ENCODE measurements around the gene GSK3A.

Gene GSK3A

GRCh38 chr19:42269478-42270345, 27.3 kb upstream of the GSK3A start:
- peaks cover 26 to 34% of the 10 kb centered on the region in 2 experiments for H3K36me3 ChIP-seq (ENCODE audit: control insufficient read depth in 1 of 2, insufficient read depth in 2 of 2, low read depth in 1 of 2, low read length in 2 of 2)
- H4K8ac ChIP-seq (ENCODE audit: low read length): peak overlapping the region; percentile 91
- no peak for DNase-seq
- H3K27ac ChIP-seq (ENCODE audit: low read length, poor library complexity, severe bottlenecking): peak overlapping the region; percentile 97
- H3K4ac ChIP-seq (ENCODE audit: low read depth in 1 of 2, low read length in 2 of 2): peak overlapping the region; percentile 92 to 96
- peak overlapping the region; percentile 66 to 96 for H3K4me3 ChIP-seq (ENCODE audit: insufficient read depth in 1 of 2, low read depth in 1 of 2, low read length in 2 of 2)
- H3K4me1 ChIP-seq (ENCODE audit: control insufficient read depth, insufficient read depth, low read depth, low read length): peaks cover 45% of the 10 kb centered on the region
- peak overlapping the region; percentile 95 for H2BK15ac ChIP-seq (ENCODE audit: low read depth, poor library complexity, severe bottlenecking)
- H3K4me2 ChIP-seq (ENCODE audit: low read length, poor library complexity, severe bottlenecking): peak overlapping the region; percentile 81
- H3K27me3 ChIP-seq (ENCODE audit: control insufficient read depth in 1 of 2, insufficient read depth in 1 of 2, low read length in 2 of 2): no peaks in the 10 kb centered on the region
- WGBS: 67% methylated on average over 10 of the region's 10 CpGs
- peak overlapping the region; percentile 79 to 87 for H3K18ac ChIP-seq (ENCODE audit: low read depth in 1 of 2, low read length in 2 of 2)
- peak overlapping the region; percentile 98 for H3K9ac ChIP-seq (ENCODE audit: low read length)
- peak overlapping the region; percentile 94 for H4K91ac ChIP-seq (ENCODE audit: low read length)
- peak overlapping the region; percentile 55 to 92 for H2BK12ac ChIP-seq (ENCODE audit: low read length in 2 of 2)
- peak overlapping the region; percentile 99 for H2BK120ac ChIP-seq (ENCODE audit: low read depth, low read length)
- peak overlapping the region; percentile 97 for H2BK5ac ChIP-seq (ENCODE audit: low read depth, low read length, poor library complexity, severe bottlenecking)
- H3K79me1 ChIP-seq (replicated peaks; ENCODE audit: low read length, poor library complexity, severe bottlenecking): peaks cover 2% of the 10 kb centered on the region
- no peaks in the 10 kb centered on the region for H3K9me3 ChIP-seq (ENCODE audit: control insufficient read depth, low read length)
- peak overlapping the region in 1 of 2 experiments; percentile 53 for H3K14ac ChIP-seq (ENCODE audit: low read length in 2 of 2)
- H2AK5ac ChIP-seq (ENCODE audit: low read length, severe bottlenecking): peak overlapping the region; percentile 95
- no peak overlapping the region for H3K23ac ChIP-seq (ENCODE audit: low read length in 2 of 2)
- no peak overlapping the region for H2AFZ ChIP-seq (ENCODE audit: low read depth, low read length)

- Histone ChIP-seq H3K14ac (ENCODE audit: low read length in 2 of 2) (peak within 1 kb of the TSS in 1 of 2 experiments; percentile 93), H3K4me1 (ENCODE audit: control insufficient read depth, insufficient read depth, low read depth, low read length) (peaks cover 37% of the 10 kb centered on the region), H2AK5ac (ENCODE audit: low read length, severe bottlenecking) (peak within 1 kb of the TSS; percentile 95), H3K4ac (ENCODE audit: low read depth in 1 of 2, low read length in 2 of 2) (peak within 1 kb of the TSS; percentile 96), H4K91ac (ENCODE audit: low read length) (peak within 1 kb of the TSS; percentile 94), H2AFZ (ENCODE audit: low read depth, low read length) (peak within 1 kb of the TSS; percentile 87), H3K4me3 (ENCODE audit: insufficient read depth in 1 of 2, low read depth in 1 of 2, low read length in 2 of 2) (peak within 1 kb of the TSS; percentile 67 to 96), H3K9me3 (ENCODE audit: control insufficient read depth, low read length) (no peaks in the 10 kb centered on the region), H3K27me3 (ENCODE audit: control insufficient read depth in 1 of 2, insufficient read depth in 1 of 2, low read length in 2 of 2) (no peaks in the 10 kb centered on the region), H2BK15ac (ENCODE audit: low read depth, poor library complexity, severe bottlenecking) (peak within 1 kb of the TSS; percentile 95), H3K27ac (ENCODE audit: low read length, poor library complexity, severe bottlenecking) (peak within 1 kb of the TSS; percentile 100), H3K23ac (ENCODE audit: low read length in 2 of 2) (no peak within 1 kb of the TSS), H2BK5ac (ENCODE audit: low read depth, low read length, poor library complexity, severe bottlenecking) (peak within 1 kb of the TSS; percentile 99), H3K9ac (ENCODE audit: low read length) (peak within 1 kb of the TSS; percentile 98), H3K79me1 (replicated peaks; ENCODE audit: low read length, poor library complexity, severe bottlenecking) (peaks cover 1% of the 10 kb centered on the region), H3K18ac (ENCODE audit: low read depth in 1 of 2, low read length in 2 of 2) (peak within 1 kb of the TSS; percentile 93 to 98), H3K36me3 (ENCODE audit: control insufficient read depth in 1 of 2, insufficient read depth in 2 of 2, low read depth in 1 of 2, low read length in 2 of 2) (peaks cover 18 to 26% of the 10 kb centered on the region in 2 experiments), H2BK12ac (ENCODE audit: low read length in 2 of 2) (peak within 1 kb of the TSS; percentile 87 to 92), H3K4me2 (ENCODE audit: low read length, poor library complexity, severe bottlenecking) (peak within 1 kb of the TSS; percentile 81), H2BK120ac (ENCODE audit: low read depth, low read length) (peak within 1 kb of the TSS; percentile 99), H4K8ac (ENCODE audit: low read length) (peak within 1 kb of the TSS; percentile 93)
- peak; percentile 100 for DNase-seq
- 1% methylated on average over 52 of the region's 52 CpGs for WGBS
Observed at GRCh38 chr19:42268704-42269477, 26.5 kb upstream of the GSK3A start, which contains the start of gene CIC. Gene CIC, plus strand, starts transcription at chr19:42269252. Its CDS starts 2,532 bp downstream, at chr19:42271784.

- Histone ChIP-seq H3K27me3 (ENCODE audit: control insufficient read depth in 1 of 2, insufficient read depth in 1 of 2, low read length in 2 of 2) (no peaks in the 10 kb centered on the region), H3K36me3 (ENCODE audit: control insufficient read depth in 1 of 2, insufficient read depth in 2 of 2, low read depth in 1 of 2, low read length in 2 of 2) (peaks cover 11 to 19% of the 10 kb centered on the region in 2 experiments), H4K91ac (ENCODE audit: low read length) (peak overlapping the region; percentile 81), H3K9me3 (ENCODE audit: control insufficient read depth, low read length) (no peaks in the 10 kb centered on the region), H3K14ac (ENCODE audit: low read length in 2 of 2) (peak overlapping the region in 1 of 2 experiments; percentile 93), H2BK12ac (ENCODE audit: low read length in 2 of 2) (peak overlapping the region; percentile 38 to 93), H3K4me3 (ENCODE audit: insufficient read depth in 1 of 2, low read depth in 1 of 2, low read length in 2 of 2) (peak overlapping the region; percentile 67 to 84), H3K4me2 (ENCODE audit: low read length, poor library complexity, severe bottlenecking) (peak overlapping the region; percentile 77), H4K8ac (ENCODE audit: low read length) (peak overlapping the region; percentile 93), H3K9ac (ENCODE audit: low read length) (peak overlapping the region; percentile 97), H2BK15ac (ENCODE audit: low read depth, poor library complexity, severe bottlenecking) (no peak overlapping the region), H3K4ac (ENCODE audit: low read depth in 1 of 2, low read length in 2 of 2) (peak overlapping the region; percentile 70 to 96), H2AK5ac (ENCODE audit: low read length, severe bottlenecking) (no peak overlapping the region), H3K23ac (ENCODE audit: low read length in 2 of 2) (peak overlapping the region in 1 of 2 experiments; percentile 77), H3K27ac (ENCODE audit: low read length, poor library complexity, severe bottlenecking) (peak overlapping the region; percentile 100), H3K79me1 (replicated peaks; ENCODE audit: low read length, poor library complexity, severe bottlenecking) (no peaks in the 10 kb centered on the region), H2BK5ac (ENCODE audit: low read depth, low read length, poor library complexity, severe bottlenecking) (peak overlapping the region; percentile 99), H2BK120ac (ENCODE audit: low read depth, low read length) (peak overlapping the region; percentile 80), H3K4me1 (ENCODE audit: control insufficient read depth, insufficient read depth, low read depth, low read length) (peaks cover 34% of the 10 kb centered on the region), H3K18ac (ENCODE audit: low read depth in 1 of 2, low read length in 2 of 2) (peak overlapping the region; percentile 93 to 98), H2AFZ (ENCODE audit: low read depth, low read length) (peak overlapping the region; percentile 87)
- DNase-seq: peak; percentile 100
- WGBS: under 1% methylated on average over 45 of the region's 46 CpGs
Observed at GRCh38 chr19:42268142-42268703, 25.8 kb upstream of the GSK3A start.
